ENCODE results near the gene DMD.

DNA sequence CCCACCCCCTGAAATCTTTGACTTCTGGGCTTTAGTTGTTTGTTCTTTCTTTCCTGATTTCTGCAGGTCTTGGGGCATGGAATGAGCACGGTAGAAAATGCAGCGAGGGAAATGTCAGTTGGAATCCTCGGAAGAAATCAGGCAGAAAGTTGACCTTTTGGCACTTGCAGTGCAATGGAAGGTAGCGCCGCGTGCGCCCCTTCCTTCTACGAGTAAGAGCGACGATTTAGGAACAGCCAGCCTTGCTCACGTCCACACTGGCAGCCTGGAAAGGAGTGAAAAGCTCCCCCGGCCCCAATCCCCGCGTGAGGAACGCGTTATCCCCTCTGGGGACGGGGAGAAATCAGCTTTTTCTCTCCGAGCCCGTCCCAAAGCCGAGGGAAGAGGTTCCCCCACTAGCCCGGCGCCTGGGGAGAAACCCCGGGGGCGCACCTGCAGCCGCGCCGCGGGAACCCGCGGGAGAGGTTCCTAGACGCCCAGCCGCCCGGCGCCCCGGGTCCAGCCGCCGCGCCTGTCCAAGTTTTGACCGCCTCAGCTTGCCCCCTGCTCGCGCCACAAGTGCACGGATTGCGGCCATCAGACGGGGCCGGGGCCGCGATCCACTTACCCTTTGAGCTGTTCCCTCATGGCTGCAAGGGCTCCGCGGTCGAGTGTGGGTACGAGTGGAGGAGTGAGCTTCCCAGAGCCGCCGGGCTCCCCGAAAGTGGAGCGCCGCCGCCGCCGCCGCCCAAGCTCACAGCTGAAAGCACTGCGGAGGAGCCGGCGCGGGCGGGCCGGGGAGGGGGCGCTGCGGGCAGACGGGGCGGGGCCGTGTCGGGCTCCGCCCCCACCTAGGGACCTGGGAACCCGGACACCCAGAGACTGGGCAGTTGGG is 1944.9 kb downstream of the DMD start:
- TF ChIP-seq, protein P1, sequence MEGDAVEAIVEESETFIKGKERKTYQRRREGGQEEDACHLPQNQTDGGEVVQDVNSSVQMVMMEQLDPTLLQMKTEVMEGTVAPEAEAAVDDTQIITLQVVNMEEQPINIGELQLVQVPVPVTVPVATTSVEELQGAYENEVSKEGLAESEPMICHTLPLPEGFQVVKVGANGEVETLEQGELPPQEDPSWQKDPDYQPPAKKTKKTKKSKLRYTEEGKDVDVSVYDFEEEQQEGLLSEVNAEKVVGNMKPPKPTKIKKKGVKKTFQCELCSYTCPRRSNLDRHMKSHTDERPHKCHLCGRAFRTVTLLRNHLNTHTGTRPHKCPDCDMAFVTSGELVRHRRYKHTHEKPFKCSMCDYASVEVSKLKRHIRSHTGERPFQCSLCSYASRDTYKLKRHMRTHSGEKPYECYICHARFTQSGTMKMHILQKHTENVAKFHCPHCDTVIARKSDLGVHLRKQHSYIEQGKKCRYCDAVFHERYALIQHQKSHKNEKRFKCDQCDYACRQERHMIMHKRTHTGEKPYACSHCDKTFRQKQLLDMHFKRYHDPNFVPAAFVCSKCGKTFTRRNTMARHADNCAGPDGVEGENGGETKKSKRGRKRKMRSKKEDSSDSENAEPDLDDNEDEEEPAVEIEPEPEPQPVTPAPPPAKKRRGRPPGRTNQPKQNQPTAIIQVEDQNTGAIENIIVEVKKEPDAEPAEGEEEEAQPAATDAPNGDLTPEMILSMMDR (conservative IDR thresholded peaks at IDR 0.05), result no peak
- no peak for TF ChIP-seq EZH2 (IDR thresholded peaks at IDR 0.05; ENCODE audit: low read depth)
